Cardiac muscle cell (in vitro differentiated cells and primary cell): ENCODE data around the gene GOLGB1. TPM values are rescaled to one million over a fixed set of nuclear protein-coding genes. Genes with fewer than 3 reads are reported as not detected.

ENCODE experiments used
- DNase-seq, 2 donors: peaks; one replicate each; pipeline versions ENCODE4 v3.0.0 to v3.0.0-alpha.2; 2010 to 2017; ENCODE audit warnings: low read depth in 1 of 2, low spot score in 1 of 2
- H3K27ac ChIP-seq: fragments of 200-600 bp; sonication (generic); 2 replicates; pipeline ENCODE4 v1.5.1; 2016
- H3K27me3 ChIP-seq: fragments of 200-600 bp; sonication (generic); 2 replicates; pipeline ENCODE4 v1.6.0; 2016; ENCODE audit warnings: control low read depth
- H3K36me3 ChIP-seq: fragments of 200-600 bp; sonication (generic); 2 replicates; pipeline ENCODE4 v1.5.1; 2016; ENCODE audit warnings: control low read depth
- H3K4me1 ChIP-seq: fragments of 200-600 bp; sonication (generic); 2 replicates; pipeline ENCODE4 v1.8.1; 2017; ENCODE audit warnings: low read depth, mild to moderate bottlenecking, mixed run types
- H3K4me3 ChIP-seq: fragments of 200-600 bp; sonication (generic); 2 replicates; pipeline ENCODE4 v1.5.1; 2016; ENCODE audit warnings: mild to moderate bottlenecking
- H3K9me3 ChIP-seq: fragments of 200-600 bp; sonication (generic); 2 replicates; pipeline ENCODE4 v1.5.1; 2017; ENCODE audit warnings: low read depth, mild to moderate bottlenecking, control low read depth
- polyA plus RNA-seq: library from polyadenylated mRNA; unstranded; fragments of >200 nt; fragmentation: Nextera tagmentation; extraction: Ambion mirVana; gene quantifications from 2 replicates; pipeline ENCODE4 v1.2.1, GENCODE V29; 2016
- total RNA-seq: library from RNA; depleted of rRNA; stranded (reverse); fragments of >200 nt; gene quantifications from 2 replicates; pipeline ENCODE4 v1.2.3, GENCODE V29; 2016
- TF ChIP-seq, protein P1 (sequence below): IDR thresholded peaks from 2 replicates; pipeline ENCODE4 v1.5.1; 2012; ENCODE audit warnings: low read depth, mild to moderate bottlenecking, low read length

GOLGB1 gene
- total and polyA plus RNA-seq, 2 experiments from 2014 or later, result 46.1 to 48.8 TPM

DNA sequence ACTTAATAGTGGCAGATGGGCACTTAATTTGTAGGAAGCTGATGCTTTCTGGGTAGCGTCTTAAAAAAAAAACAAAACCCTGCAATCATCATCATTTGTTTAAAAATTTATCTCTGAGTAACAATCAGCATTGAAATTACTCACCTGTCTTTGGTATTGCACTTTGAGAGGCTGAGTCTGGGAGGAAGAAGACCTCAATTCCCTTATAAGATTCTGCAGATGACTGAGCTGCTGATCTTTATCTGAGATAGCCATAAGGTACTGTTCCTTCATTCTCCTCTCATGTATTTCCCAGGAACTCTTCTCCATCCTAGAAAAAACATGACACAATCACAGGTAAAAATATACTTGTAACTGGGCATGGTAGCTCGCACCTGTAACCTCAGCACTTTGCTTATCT lies 72.4 kb downstream of the GOLGB1 start:
- no peaks in the 10 kb centered on the region for H3K27me3 ChIP-seq
- no peaks in the 10 kb centered on the region for H3K4me1 ChIP-seq
- H3K9me3 ChIP-seq, result no peaks in the 10 kb centered on the region
- DNase-seq, result no peak
- H3K27ac ChIP-seq, result no peak overlapping the region
- H3K36me3 ChIP-seq, result peaks cover 50% of the 10 kb centered on the region
- TF ChIP-seq, protein P1, sequence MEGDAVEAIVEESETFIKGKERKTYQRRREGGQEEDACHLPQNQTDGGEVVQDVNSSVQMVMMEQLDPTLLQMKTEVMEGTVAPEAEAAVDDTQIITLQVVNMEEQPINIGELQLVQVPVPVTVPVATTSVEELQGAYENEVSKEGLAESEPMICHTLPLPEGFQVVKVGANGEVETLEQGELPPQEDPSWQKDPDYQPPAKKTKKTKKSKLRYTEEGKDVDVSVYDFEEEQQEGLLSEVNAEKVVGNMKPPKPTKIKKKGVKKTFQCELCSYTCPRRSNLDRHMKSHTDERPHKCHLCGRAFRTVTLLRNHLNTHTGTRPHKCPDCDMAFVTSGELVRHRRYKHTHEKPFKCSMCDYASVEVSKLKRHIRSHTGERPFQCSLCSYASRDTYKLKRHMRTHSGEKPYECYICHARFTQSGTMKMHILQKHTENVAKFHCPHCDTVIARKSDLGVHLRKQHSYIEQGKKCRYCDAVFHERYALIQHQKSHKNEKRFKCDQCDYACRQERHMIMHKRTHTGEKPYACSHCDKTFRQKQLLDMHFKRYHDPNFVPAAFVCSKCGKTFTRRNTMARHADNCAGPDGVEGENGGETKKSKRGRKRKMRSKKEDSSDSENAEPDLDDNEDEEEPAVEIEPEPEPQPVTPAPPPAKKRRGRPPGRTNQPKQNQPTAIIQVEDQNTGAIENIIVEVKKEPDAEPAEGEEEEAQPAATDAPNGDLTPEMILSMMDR, result no peak
- H3K4me3 ChIP-seq, result no peak overlapping the region

DNA sequence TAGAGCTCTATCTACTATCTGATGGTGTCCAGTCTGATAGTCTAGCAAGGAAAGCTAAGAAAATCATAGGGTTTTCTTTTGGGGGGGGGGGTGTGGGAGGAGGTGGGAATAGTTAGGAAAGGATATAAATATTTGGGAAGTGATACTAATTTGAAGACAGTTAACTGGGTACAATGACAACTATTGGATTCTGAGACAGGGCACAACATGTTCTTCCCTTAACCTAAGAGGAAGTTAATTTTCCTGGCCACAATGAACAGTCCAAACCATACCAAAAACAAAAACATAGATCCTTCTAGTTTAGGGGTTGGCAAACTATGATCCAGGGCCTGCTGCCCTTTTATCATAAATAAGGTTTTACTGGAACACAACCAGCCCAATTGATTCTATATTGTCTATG lies 78.9 kb downstream of the GOLGB1 start:
- peaks cover 43% of the 10 kb centered on the region for H3K36me3 ChIP-seq
- DNase-seq, result no peak
- no peaks in the 10 kb centered on the region for H3K27me3 ChIP-seq
- peaks cover 4% of the 10 kb centered on the region for H3K4me1 ChIP-seq
- TF ChIP-seq, protein P1, result no peak
- no peak overlapping the region for H3K4me3 ChIP-seq
- no peaks in the 10 kb centered on the region for H3K9me3 ChIP-seq
- H3K27ac ChIP-seq, result no peak overlapping the region

DNA sequence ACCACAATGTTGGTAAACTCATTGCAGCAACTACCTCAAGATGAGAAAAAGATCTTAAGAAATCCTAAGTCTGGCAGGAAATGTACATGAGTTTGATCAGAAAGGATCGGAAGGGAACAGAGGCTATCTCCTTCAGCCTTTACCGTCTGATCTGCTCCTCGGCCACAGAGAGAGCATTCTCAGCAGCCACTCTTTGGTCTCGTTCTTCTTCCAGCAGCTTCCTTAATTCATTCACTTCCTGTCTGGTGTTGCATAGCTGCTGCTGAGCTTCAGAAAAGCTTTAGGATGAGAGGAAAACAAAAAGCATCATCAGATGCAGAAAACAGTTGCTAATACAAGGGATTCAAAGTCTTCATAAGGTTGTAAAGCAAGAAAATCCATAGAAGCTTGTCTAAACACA lies 82.2 kb downstream of the GOLGB1 start:
- Histone ChIP-seq H3K4me3 (no peak overlapping the region), H3K36me3 (peaks cover 51% of the 10 kb centered on the region), H3K4me1 (peaks cover 18% of the 10 kb centered on the region), H3K27me3 (no peaks in the 10 kb centered on the region), H3K9me3 (no peaks in the 10 kb centered on the region), H3K27ac (no peak overlapping the region)
- TF ChIP-seq, protein P1, result no peak
- no peak for DNase-seq

DNA sequence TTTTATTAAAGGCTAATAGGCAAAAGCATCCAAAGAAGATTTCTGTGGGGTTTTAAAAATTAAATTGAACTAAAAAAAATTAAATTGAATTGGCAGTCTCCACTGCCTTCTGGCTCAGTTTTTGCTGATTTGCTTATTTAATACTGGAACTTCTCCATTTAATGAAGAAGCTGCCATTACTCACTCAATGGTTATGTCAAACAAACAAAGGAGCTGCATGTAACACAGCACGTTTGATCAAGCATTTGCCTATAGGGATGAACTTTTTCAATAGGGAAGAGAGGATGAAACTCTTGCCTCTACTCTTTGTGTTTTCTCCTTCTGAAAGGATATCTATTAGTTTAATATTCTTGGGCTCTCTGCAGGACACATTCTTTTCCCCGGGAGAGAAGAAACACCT lies 84.1 kb downstream of the GOLGB1 start:
- Histone ChIP-seq H3K36me3 (peaks cover 48% of the 10 kb centered on the region), H3K9me3 (no peaks in the 10 kb centered on the region), H3K27ac (peak overlapping the region; percentile 70), H3K27me3 (no peaks in the 10 kb centered on the region), H3K4me1 (peaks cover 18% of the 10 kb centered on the region), H3K4me3 (no peak overlapping the region)
- no peak for DNase-seq
- TF ChIP-seq, protein P1, result no peak

DNA sequence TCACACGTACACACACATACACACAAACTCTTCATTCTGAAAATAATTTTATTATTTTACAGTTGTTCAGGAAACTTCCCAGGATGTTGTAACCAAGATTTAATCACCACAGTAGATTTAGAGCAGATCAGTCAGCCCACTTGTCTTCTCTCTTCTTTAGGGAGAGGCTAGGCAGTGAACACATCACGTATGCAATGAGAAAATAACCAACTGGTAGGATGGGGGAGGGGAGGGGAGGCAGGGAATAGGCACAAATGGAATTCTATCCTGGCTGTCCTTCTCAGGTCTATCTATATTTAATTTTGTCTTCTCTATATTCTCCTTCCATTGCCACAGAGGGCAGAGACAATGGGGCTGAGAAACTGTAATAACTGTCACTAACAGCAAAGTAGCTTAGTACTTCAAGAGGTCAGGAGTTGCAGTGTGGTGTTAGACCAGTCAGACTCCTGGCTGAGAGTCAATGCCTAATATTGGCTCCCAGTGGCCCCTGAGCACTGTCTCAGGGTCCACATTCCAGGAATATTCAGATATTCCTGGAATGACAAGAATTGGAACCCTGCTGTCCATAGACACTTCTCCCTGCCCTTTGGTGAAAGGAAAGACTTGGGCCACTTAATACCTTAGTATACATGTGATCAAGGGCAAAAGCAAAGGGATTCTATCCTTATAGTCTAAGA lies 86.2 kb downstream of the GOLGB1 start:
- Histone ChIP-seq H3K27me3 (no peaks in the 10 kb centered on the region), H3K36me3 (peaks cover 43% of the 10 kb centered on the region), H3K4me1 (peaks cover 14% of the 10 kb centered on the region), H3K27ac (peak overlapping the region; percentile 81), H3K4me3 (no peak overlapping the region), H3K9me3 (no peaks in the 10 kb centered on the region)
- TF ChIP-seq, protein P1, result no peak
- DNase-seq, result peak in 1 of 2 donors; percentile 18
